ENCODE data around the gene KCNK15.

- no peak for TF ChIP-seq CTCF (conservative IDR thresholded peaks at IDR 0.05; ENCODE audit: low read depth, low read length)
- TF ChIP-seq EZH2 (IDR thresholded peaks at IDR 0.05; ENCODE audit: low read length, unreplicated experiment), result no peak
- TF ChIP-seq EZH2phosphoT487 (IDR thresholded peaks at IDR 0.05; ENCODE audit: borderline replicate concordance, low read length), result no peak
These were observed 38.6 kb upstream of the KCNK15 start for GRCh38 chr20:44707018-44707579.
